Duodenal mucosa (tissue), 2 donors: ENCODE results near the gene ARPC5.

Experiments
- H3K27ac ChIP-seq: one replicate; pipeline ENCODE4 v1.7.0; 2013; ENCODE audit warnings: low read depth, low read length
- H3K27me3 ChIP-seq, 2 donors: one replicate each; pipeline ENCODE4 v1.7.0; 2013; ENCODE audit warnings: low read length in 2 of 2, control low read depth in 1 of 2; ENCODE audit not compliant: insufficient read depth in 2 of 2, control insufficient read depth in 1 of 2
- H3K36me3 ChIP-seq, 2 donors: one replicate each; pipeline ENCODE4 v1.7.0; 2013; ENCODE audit warnings: low read length in 2 of 2, control low read depth in 1 of 2; ENCODE audit not compliant: insufficient read depth in 2 of 2, control insufficient read depth in 1 of 2
- H3K4me1 ChIP-seq, 2 donors: one replicate each; pipeline ENCODE4 v1.7.0; 2013; ENCODE audit warnings: low read length in 2 of 2, control low read depth in 1 of 2; ENCODE audit not compliant: insufficient read depth in 2 of 2, control insufficient read depth in 1 of 2
- H3K4me3 ChIP-seq, 2 donors: one replicate each; pipeline ENCODE4 v1.7.0; 2013; ENCODE audit warnings: low read length in 2 of 2, low read depth in 1 of 2
- H3K9ac ChIP-seq, 2 donors: one replicate each; pipeline ENCODE4 v1.7.0; 2013; ENCODE audit warnings: low read length in 2 of 2, low read depth in 1 of 2
- H3K9me3 ChIP-seq, 2 donors: one replicate each; pipeline ENCODE4 v1.7.0; 2013; ENCODE audit warnings: low read length in 2 of 2, control low read depth in 1 of 2; ENCODE audit not compliant: control insufficient read depth in 1 of 2

Gene ARPC5

DNA sequence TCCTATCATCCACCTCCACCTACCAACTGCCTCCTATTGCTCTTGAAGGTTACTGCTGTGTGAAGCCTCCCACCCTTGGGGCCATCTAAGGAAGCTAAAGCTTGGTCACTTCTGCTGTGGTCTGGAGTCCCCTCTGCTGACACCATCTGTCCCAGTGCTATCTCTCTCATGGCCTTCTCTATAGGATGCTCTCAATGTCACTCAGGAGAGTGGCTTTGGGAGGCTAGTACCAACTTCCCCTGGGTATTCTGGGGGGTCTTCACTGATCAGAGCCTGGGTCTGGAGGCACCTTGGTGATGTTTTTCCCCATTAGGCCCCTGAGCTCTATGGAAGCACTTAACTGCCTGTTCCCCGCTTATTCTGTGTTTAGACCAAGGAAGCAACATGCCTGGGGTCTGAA is 33.1 kb downstream of the ARPC5 start:
- no peaks in the 10 kb centered on the region for H3K36me3 ChIP-seq
- H3K9me3 ChIP-seq = no peaks in the 10 kb centered on the region
- no peak overlapping the region for H3K27ac ChIP-seq
- peaks cover 3 to 10% of the 10 kb centered on the region in 2 donors for H3K4me1 ChIP-seq
- no peak overlapping the region for H3K4me3 ChIP-seq
- H3K9ac ChIP-seq = no peak overlapping the region
- H3K27me3 ChIP-seq = no peaks in the 10 kb centered on the region

DNA sequence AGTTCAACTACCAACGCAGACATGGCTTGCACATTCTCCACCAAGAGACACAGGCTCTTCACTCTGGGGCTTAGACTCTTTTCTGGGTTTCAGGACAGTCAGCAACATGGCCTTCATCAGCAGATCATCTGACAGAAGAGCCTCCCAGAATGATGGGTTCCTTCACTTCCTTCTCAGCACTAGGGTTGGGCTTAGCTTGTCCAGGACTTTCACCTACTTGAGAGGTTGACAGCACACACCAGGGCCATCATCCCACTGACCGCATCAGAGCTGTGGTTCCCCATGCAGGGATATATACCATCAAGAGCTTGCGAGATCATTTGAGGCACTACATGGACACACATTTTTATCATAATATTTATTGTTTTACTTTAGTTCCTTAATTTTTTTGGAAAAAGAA is 34.9 kb downstream of the ARPC5 start:
- Histone ChIP-seq H3K4me3 (no peak overlapping the region), H3K27me3 (no peaks in the 10 kb centered on the region), H3K4me1 (peaks cover 3 to 10% of the 10 kb centered on the region in 2 donors), H3K27ac (no peak overlapping the region), H3K9ac (no peak overlapping the region), H3K9me3 (no peaks in the 10 kb centered on the region), H3K36me3 (no peaks in the 10 kb centered on the region)

DNA sequence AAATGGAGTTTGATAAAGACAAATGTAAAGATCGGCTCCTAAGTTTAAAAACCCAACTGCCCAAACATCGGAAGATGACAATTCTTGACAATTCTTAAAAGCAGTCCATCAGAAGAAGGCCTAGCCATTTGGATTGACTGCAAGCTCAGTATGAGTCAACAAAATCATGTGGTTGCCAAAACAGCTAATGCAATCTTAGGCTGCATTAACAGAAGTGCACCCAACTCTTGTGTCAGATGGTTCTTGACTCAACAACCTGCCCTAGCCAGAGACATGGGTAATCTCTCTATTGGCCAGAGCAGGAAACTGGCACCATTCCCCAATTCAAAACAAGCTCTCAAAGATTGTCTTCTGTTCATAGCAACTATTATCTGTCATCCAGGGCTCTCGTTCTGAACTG is 35.4 kb downstream of the ARPC5 start:
- H3K9ac ChIP-seq = no peak overlapping the region
- H3K27me3 ChIP-seq = no peaks in the 10 kb centered on the region
- no peaks in the 10 kb centered on the region for H3K36me3 ChIP-seq
- H3K27ac ChIP-seq = no peak overlapping the region
- H3K4me1 ChIP-seq = peaks cover 3 to 10% of the 10 kb centered on the region in 2 donors
- H3K9me3 ChIP-seq = no peaks in the 10 kb centered on the region
- no peak overlapping the region for H3K4me3 ChIP-seq

DNA sequence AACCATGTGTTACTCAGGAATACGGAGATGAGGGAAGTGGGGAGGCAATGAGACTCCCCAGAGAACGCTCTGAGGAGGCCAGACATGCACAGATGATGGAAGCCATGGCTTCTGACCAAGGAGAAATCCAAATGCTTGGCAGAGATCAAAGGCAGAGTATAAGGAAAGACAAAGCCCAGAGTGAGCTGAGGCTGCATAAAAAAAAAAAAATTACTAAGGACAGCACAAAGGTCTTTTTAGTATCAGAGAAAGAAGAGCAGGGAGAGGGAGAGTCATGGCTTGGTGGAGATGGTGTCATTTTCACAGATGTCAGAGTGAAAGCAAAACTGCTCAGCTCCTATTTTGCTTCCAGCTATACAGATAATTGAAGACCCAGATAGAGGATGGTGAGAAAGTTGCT is 37.2 kb downstream of the ARPC5 start:
- Histone ChIP-seq H3K27ac (no peak overlapping the region), H3K9me3 (no peaks in the 10 kb centered on the region), H3K27me3 (no peaks in the 10 kb centered on the region), H3K36me3 (no peaks in the 10 kb centered on the region), H3K4me1 (peaks cover 3 to 10% of the 10 kb centered on the region in 2 donors), H3K4me3 (no peak overlapping the region), H3K9ac (no peak overlapping the region)

DNA sequence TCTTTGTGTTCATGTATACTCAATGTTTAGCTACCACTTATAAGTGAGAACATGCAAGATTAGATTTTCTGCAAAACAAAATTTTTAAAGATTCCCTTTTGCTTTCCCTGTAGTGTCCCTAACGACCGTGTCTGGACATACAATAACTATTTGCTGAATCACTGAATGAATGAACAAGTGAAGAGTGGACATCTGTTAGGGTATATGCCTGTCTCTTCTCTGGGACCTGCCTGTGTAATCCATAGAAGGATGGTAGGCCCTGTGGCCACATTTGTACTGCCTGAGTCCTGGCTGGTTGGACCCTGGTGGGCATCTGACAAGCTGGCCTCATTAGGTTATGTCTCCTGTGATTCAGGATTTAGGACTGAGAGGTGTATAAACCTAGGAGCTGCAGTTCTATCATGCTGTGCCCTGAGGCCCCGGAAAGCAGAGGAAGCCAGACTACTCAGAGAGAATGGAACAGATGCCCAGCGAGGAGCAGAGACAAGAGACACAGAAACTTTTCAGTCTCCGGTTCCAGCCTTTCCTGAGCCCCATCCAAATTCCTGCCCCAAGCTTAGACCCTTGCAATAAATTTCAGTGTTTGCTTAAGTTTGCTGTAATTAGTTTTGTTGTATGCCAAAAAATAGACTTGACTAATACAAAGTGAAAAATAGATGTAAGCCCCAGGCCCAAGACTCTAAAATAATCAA is 37.8 kb downstream of the ARPC5 start:
- Histone ChIP-seq H3K4me3 (no peak overlapping the region), H3K9ac (no peak overlapping the region), H3K27ac (no peak overlapping the region)

DNA sequence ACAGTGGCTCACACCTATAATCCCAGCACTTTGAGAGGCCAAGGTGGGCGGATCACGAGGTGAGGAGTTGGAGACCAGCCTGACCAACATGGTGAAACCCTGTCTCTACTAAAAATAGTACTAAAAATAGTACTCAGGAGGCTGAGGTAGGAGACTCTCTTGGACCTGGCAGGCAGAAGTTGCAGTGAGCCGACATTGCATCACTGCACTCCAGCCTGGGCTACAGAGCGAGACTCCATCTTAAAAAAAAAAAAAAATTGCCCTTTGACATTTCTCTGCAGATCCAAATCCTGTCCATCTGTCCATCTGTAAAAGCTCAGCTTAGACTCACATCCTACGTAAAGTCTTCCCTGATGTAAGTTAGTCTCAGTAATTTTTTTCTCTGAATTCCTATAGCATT is 39.1 kb downstream of the ARPC5 start:
- H3K9ac ChIP-seq = no peak overlapping the region
- H3K9me3 ChIP-seq = no peaks in the 10 kb centered on the region
- H3K27ac ChIP-seq = no peak overlapping the region

More for the DNA sequence above, 37.8 kb downstream of the ARPC5 start:
- Histone ChIP-seq H3K36me3 (no peaks in the 10 kb centered on the region), H3K4me1 (peaks cover 4 to 9% of the 10 kb centered on the region in 2 donors), H3K27me3 (no peaks in the 10 kb centered on the region), H3K9me3 (no peaks in the 10 kb centered on the region)

DNA sequence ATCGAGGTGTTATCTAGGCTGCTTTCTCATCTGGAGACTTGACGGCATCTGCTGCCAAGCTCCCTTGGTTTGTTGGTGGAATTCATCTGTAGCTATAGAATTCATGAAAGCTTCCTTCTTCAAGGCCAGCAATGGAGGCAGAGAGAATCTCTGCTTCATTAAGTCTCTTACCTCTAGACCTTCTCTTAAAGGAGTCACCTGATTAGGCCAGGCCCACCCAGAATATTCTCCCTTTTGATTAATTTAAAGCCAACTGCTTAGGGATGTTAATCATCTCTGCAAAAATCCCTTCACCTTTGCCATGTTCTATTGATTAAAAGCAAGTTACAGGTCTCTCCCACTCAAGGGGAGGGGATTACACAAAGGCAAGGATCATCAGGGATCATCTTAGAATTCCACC is 40.0 kb downstream of the ARPC5 start:
- Histone ChIP-seq H3K4me1 (peaks cover 4 to 11% of the 10 kb centered on the region in 2 donors), H3K4me3 (no peak overlapping the region), H3K27me3 (no peaks in the 10 kb centered on the region), H3K9me3 (no peaks in the 10 kb centered on the region), H3K9ac (no peak overlapping the region), H3K27ac (no peak overlapping the region), H3K36me3 (no peaks in the 10 kb centered on the region)

More for the DNA sequence above, 39.1 kb downstream of the ARPC5 start:
- Histone ChIP-seq H3K4me1 (peaks cover 4 to 9% of the 10 kb centered on the region in 2 donors), H3K4me3 (no peak overlapping the region), H3K27me3 (no peaks in the 10 kb centered on the region), H3K36me3 (no peaks in the 10 kb centered on the region)

DNA sequence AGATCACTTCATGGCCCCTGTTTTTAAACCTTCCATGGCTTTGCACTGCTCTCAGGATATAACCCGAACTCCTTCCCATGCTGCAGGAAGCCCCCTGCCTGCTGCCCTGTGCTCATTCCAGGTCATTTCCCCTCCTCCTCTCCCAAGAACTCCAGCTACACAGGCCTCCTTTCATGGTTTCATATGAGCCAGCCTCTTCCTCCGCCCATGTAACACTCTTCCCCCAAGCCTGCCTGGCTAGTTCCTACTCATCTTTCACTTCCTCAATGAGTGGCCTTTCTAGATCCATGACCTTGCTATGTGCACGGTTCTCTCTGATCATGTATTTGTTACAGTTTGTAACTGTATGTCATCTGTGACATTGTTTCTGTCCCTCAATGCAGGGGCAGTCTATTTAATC is 42.2 kb downstream of the ARPC5 start:
- H3K27ac ChIP-seq = no peak overlapping the region
- no peak overlapping the region for H3K9ac ChIP-seq
- H3K27me3 ChIP-seq = no peaks in the 10 kb centered on the region
- H3K9me3 ChIP-seq = no peaks in the 10 kb centered on the region
- H3K36me3 ChIP-seq = no peaks in the 10 kb centered on the region
- peaks cover 13% of the 10 kb centered on the region in 2 donors for H3K4me1 ChIP-seq
- no peak overlapping the region for H3K4me3 ChIP-seq

DNA sequence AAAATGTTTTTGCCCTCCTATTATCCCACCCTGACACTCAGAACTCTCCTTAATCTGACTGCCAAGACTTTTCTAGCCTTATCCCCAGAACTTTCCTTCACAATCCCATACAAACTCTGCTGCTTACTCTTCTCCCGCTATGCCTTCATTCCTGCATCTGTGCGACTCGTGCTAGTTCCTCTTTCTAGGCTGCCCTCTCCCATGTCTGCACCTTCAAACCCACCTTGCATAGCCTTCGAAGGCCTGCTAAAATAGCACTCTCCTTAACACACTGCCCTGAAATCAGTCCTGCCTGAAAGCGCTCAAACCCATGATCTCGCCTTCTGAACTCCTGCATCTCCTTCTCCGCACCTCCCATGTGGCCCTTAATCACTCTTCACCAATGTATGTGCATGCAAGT is 42.9 kb downstream of the ARPC5 start:
- Histone ChIP-seq H3K4me3 (no peak overlapping the region), H3K9ac (no peak overlapping the region), H3K27me3 (no peaks in the 10 kb centered on the region), H3K27ac (no peak overlapping the region), H3K9me3 (no peaks in the 10 kb centered on the region), H3K4me1 (peaks cover 13% of the 10 kb centered on the region in 2 donors), H3K36me3 (no peaks in the 10 kb centered on the region)

DNA sequence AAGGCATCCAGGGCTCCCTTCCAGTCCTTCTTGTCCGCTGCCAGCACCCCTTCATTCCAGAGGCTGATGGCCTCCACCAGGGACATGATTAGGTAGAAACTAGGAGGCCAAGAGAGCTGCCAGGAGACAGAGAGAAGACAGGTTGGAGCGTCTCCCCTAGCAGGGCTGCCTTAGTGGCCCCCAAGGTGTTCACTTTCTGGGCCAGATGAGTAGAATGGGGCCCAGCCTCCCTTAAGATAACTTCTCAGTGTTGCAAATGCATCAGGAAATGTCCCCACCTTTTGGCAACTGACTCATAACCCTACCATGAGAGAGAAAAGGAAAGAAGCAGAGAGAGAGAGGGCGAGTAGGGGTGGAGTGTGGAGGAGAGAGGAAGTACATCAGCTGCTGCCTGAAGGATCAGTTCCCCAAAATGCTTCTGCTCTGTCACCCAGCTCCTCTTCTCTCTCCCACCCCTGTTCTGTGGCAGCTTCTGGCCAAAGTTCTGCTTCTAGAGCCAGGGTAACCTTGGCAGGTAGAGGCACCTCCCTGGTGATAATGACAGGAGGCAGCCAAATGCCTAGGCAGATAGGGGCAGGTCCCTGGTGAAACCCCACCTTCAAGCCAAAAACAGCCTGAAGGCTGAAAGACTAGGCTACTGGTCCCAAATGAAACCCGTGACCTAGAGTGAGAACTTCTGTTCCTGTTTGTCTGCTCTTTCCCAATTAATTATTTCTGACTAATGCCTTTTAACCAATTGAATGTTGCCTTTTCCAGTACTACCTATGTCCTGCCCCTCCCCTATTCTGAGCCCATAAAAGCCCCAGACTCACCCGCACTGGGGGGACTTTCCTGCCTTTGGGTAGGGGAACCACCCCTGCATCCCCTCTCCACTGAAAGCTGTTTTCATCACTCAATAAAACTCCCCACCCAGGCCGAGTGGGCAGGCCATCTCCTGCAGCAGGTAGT is 45.1 kb downstream of the ARPC5 start, which contains the start of gene NCF2:
Gene NCF2 (minus strand): TSS at position 216 of the 948 bp plus-strand sequence. CDS start 130 bp downstream, at position 86.
- Histone ChIP-seq H3K9me3 (no peaks in the 10 kb centered on the region), H3K27me3 (no peaks in the 10 kb centered on the region), H3K9ac (no peak within 1 kb of the TSS), H3K4me3 (peak within 1 kb of the TSS; percentile 7 to 25), H3K36me3 (no peaks in the 10 kb centered on the region), H3K4me1 (peaks cover 13% of the 10 kb centered on the region in 2 donors), H3K27ac (no peak within 1 kb of the TSS)
